ENCODE measurements around the gene UBAC2. TPM values are rescaled to one million over a fixed set of nuclear protein-coding genes. Genes with fewer than 3 reads are reported as not detected.

UBAC2 gene
- total RNA-seq, 1 experiment from 2014 or later = 41.0 TPM

GRCh38 chr13:99265162-99265800 lies 64.6 kb downstream of the UBAC2 start:
- H3K4me3 Mint-ChIP-seq (ENCODE audit: low read depth, unreplicated experiment) = no peak overlapping the region
- no peaks in the 10 kb centered on the region for H3K9me3 Mint-ChIP-seq (ENCODE audit: low read depth, unreplicated experiment)
- no peak for DNase-seq
- CTCF ChIA-PET = interaction anchor here (1.0 kb wide), 2 partner anchors 63 to 89 kb away, joined by 3 to 14 read pairs; no protein-coding TSS in a partner anchor
- no TSS peak for BruUV-seq (replicated peaks)
- H3K36me3 Mint-ChIP-seq (ENCODE audit: insufficient read depth, unreplicated experiment) = peaks cover 5% of the 10 kb centered on the region
- intact Hi-C loops (cut with micrococcal nuclease; ENCODE audit: unreplicated experiment) = loop anchor here (1.0 to 5.0 kb wide), 3 partner anchors 68 to 172 kb away; no protein-coding TSS in a partner anchor
- no peaks in the 10 kb centered on the region for H3K4me1 Mint-ChIP-seq (ENCODE audit: low read depth, unreplicated experiment)
- no peak for TF ChIP-seq CTCF (IDR thresholded peaks at IDR 0.05; ENCODE audit: unreplicated experiment)
- H3K27ac Mint-ChIP-seq (ENCODE audit: unreplicated experiment) = no peak overlapping the region
- H3K27me3 Mint-ChIP-seq (ENCODE audit: unreplicated experiment) = no peaks in the 10 kb centered on the region

- peaks cover 5% of the 10 kb centered on the region for H3K36me3 Mint-ChIP-seq (ENCODE audit: insufficient read depth, unreplicated experiment)
- no TSS peak for BruUV-seq (replicated peaks)
- CTCF ChIA-PET = interaction anchor here (0.5 to 1.0 kb wide), 4 partner anchors 64 to 233 kb away, joined by 3 to 14 read pairs (median 3); no protein-coding TSS in a partner anchor
- no peak for TF ChIP-seq CTCF (IDR thresholded peaks at IDR 0.05; ENCODE audit: unreplicated experiment)
- no peaks in the 10 kb centered on the region for H3K9me3 Mint-ChIP-seq (ENCODE audit: low read depth, unreplicated experiment)
- H3K27me3 Mint-ChIP-seq (ENCODE audit: unreplicated experiment) = no peaks in the 10 kb centered on the region
- intact Hi-C loops (cut with micrococcal nuclease; ENCODE audit: unreplicated experiment) = loop anchor here (1.0 to 5.0 kb wide), 3 partner anchors 69 to 171 kb away; no protein-coding TSS in a partner anchor
- H3K27ac Mint-ChIP-seq (ENCODE audit: unreplicated experiment) = no peak overlapping the region
- no peaks in the 10 kb centered on the region for H3K4me1 Mint-ChIP-seq (ENCODE audit: low read depth, unreplicated experiment)
- H3K4me3 Mint-ChIP-seq (ENCODE audit: low read depth, unreplicated experiment) = no peak overlapping the region
- DNase-seq = no peak
Measured at GRCh38 chr13:99265821-99266426, 65.3 kb downstream of the UBAC2 start.

GRCh38 chr13:99266827-99267226 lies 66.2 kb downstream of the UBAC2 start:
- H3K27ac Mint-ChIP-seq (ENCODE audit: unreplicated experiment) = no peak overlapping the region
- H3K4me3 Mint-ChIP-seq (ENCODE audit: low read depth, unreplicated experiment) = no peak overlapping the region
- intact Hi-C loops (cut with micrococcal nuclease; ENCODE audit: unreplicated experiment) = loop anchor here (5.0 kb wide), 2 partner anchors 70 to 170 kb away; no protein-coding TSS in a partner anchor
- no peaks in the 10 kb centered on the region for H3K4me1 Mint-ChIP-seq (ENCODE audit: low read depth, unreplicated experiment)
- no peaks in the 10 kb centered on the region for H3K9me3 Mint-ChIP-seq (ENCODE audit: low read depth, unreplicated experiment)
- H3K36me3 Mint-ChIP-seq (ENCODE audit: insufficient read depth, unreplicated experiment) = peaks cover 5% of the 10 kb centered on the region
- TF ChIP-seq CTCF (IDR thresholded peaks at IDR 0.05; ENCODE audit: unreplicated experiment) = no peak
- BruUV-seq (replicated peaks) = no TSS peak
- no peak for DNase-seq
- H3K27me3 Mint-ChIP-seq (ENCODE audit: unreplicated experiment) = no peaks in the 10 kb centered on the region
- CTCF ChIA-PET = interaction anchor here (1.0 kb wide), 1 partner anchor 233 kb away, joined by 3 read pairs; no protein-coding TSS in a partner anchor

GRCh38 chr13:99267927-99268326 lies 67.3 kb downstream of the UBAC2 start:
- DNase-seq = no peak
- CTCF ChIA-PET = interaction anchor here (0.6 kb wide), 1 partner anchor 110 kb away, joined by 4 read pairs; no protein-coding TSS in a partner anchor
- TF ChIP-seq CTCF (IDR thresholded peaks at IDR 0.05; ENCODE audit: unreplicated experiment) = no peak
- H3K36me3 Mint-ChIP-seq (ENCODE audit: insufficient read depth, unreplicated experiment) = no peaks in the 10 kb centered on the region
- intact Hi-C loops (cut with micrococcal nuclease; ENCODE audit: unreplicated experiment) = loop anchor here (5.0 kb wide), 2 partner anchors 71 to 169 kb away; no protein-coding TSS in a partner anchor
- no peaks in the 10 kb centered on the region for H3K9me3 Mint-ChIP-seq (ENCODE audit: low read depth, unreplicated experiment)
- no peak overlapping the region for H3K27ac Mint-ChIP-seq (ENCODE audit: unreplicated experiment)
- H3K4me3 Mint-ChIP-seq (ENCODE audit: low read depth, unreplicated experiment) = no peak overlapping the region
- no TSS peak for BruUV-seq (replicated peaks)
- no peaks in the 10 kb centered on the region for H3K27me3 Mint-ChIP-seq (ENCODE audit: unreplicated experiment)
- H3K4me1 Mint-ChIP-seq (ENCODE audit: low read depth, unreplicated experiment) = no peaks in the 10 kb centered on the region
